ENCODE measurements around the gene VPS37B.
A peak's percentile ranks its signal among the peaks of the same experiment; 100 is the strongest.

The VPS37B gene

GRCh38 chr12:122864894-122865253 is 31.1 kb downstream of the VPS37B start:
- no peak for DNase-seq

- no peak for DNase-seq
Observed at GRCh38 chr12:122862872-122863701, 32.8 kb downstream of the VPS37B start.

- no peak for DNase-seq
Observed at GRCh38 chr12:122862110-122862634, 33.8 kb downstream of the VPS37B start.

GRCh38 chr12:122861587-122861970 is 34.3 kb downstream of the VPS37B start:
- no peak for DNase-seq

GRCh38 chr12:122860854-122861586 is 34.9 kb downstream of the VPS37B start:
- no peak for DNase-seq

- peak; percentile 84 for DNase-seq
Observed at GRCh38 chr12:122860040-122860853, 35.7 kb downstream of the VPS37B start.

GRCh38 chr12:122859303-122860039 is 36.5 kb downstream of the VPS37B start:
- DNase-seq, result no peak

GRCh38 chr12:122858591-122859302 is 37.2 kb downstream of the VPS37B start:
- no peak for DNase-seq

GRCh38 chr12:122858171-122858570 is 37.8 kb downstream of the VPS37B start:
- no peak for DNase-seq

- DNase-seq, result no peak
Observed at GRCh38 chr12:122856999-122857671, 38.8 kb downstream of the VPS37B start.

GRCh38 chr12:122855928-122856831 is 39.7 kb downstream of the VPS37B start:
- no peak for DNase-seq

GRCh38 chr12:122855071-122855829 is 40.7 kb downstream of the VPS37B start:
- no peak for DNase-seq

GRCh38 chr12:122854554-122854953 is 41.4 kb downstream of the VPS37B start:
- DNase-seq, result no peak

- no peak for DNase-seq
Observed at GRCh38 chr12:122853582-122854245, 42.2 kb downstream of the VPS37B start.

GRCh38 chr12:122852336-122853275 is 43.3 kb downstream of the VPS37B start:
- DNase-seq, result no peak

GRCh38 chr12:122851820-122852219 is 44.1 kb downstream of the VPS37B start:
- no peak for DNase-seq

- no peak for DNase-seq
Observed at GRCh38 chr12:122850695-122851350, 45.1 kb downstream of the VPS37B start.
